BLaER1 treated with 17β-estradiol and CSF1 and Interleukin-3, amounts not matched to agents 10 nM and 100 nM (cell line): ENCODE data around the gene PELO.

Experiments
- H3K27ac ChIP-seq, 11 experiments: shearing (Covaris generic); formaldehyde crosslinking; 2 replicates each; pipeline ENCODE4 v1.8.1; 2022
- H3K27me3 ChIP-seq, 11 experiments: shearing (Covaris generic); formaldehyde crosslinking; 2 replicates each; pipeline ENCODE4 v1.8.1; 2022
- H3K36me3 ChIP-seq, 11 experiments: shearing (Covaris generic); formaldehyde crosslinking; 2 replicates each; pipeline ENCODE4 v1.8.1; 2022
- H3K4me1 ChIP-seq, 10 experiments: shearing (Covaris generic); formaldehyde crosslinking; 2 replicates each; pipeline ENCODE4 v1.8.1; 2022
- H3K4me2 ChIP-seq, 11 experiments: shearing (Covaris generic); formaldehyde crosslinking; 2 replicates each; pipeline ENCODE4 v1.8.1; 2022
- H3K4me3 ChIP-seq, 10 experiments: shearing (Covaris generic); formaldehyde crosslinking; 2 replicates each; pipeline ENCODE4 v1.8.1; 2022
- H3K9ac ChIP-seq, 11 experiments: shearing (Covaris generic); formaldehyde crosslinking; 2 replicates each; pipeline ENCODE4 v1.8.1; 2022
- H3K9me3 ChIP-seq, 11 experiments: shearing (Covaris generic); formaldehyde crosslinking; replicated peaks in 1 of 11; 2 replicates each; pipeline ENCODE4 v1.8.1; 2022
- H4K20me1 ChIP-seq, 11 experiments: shearing (Covaris generic); formaldehyde crosslinking; 2 replicates each; pipeline ENCODE4 v1.8.1; 2022
- Cebpa-rat ChIP-seq, 11 experiments: shearing (Covaris generic); IDR thresholded peaks; 2 replicates each; pipeline ENCODE4 v1.8.1; 2022

The PELO gene

GRCh38 chr5:52767766-52768480, 19.8 kb upstream of the PELO start:
- H3K4me1 ChIP-seq, result peaks cover 0 to 21% (median 0%) of the 10 kb centered on the region in 10 experiments; a peak in 6 of 20 replicates
- no peak overlapping the region for H3K9ac ChIP-seq
- no peaks in the 10 kb centered on the region for H3K36me3 ChIP-seq
- H3K9me3 ChIP-seq, result no peaks in the 10 kb centered on the region
- no peak for TF ChIP-seq Cebpa-rat (IDR thresholded peaks at IDR 0.05)
- peak overlapping the region in 3 of 11 experiments; percentile 10 to 61 (median 53); a peak in 4 of 22 replicates for H3K4me2 ChIP-seq
- H4K20me1 ChIP-seq, result no peaks in the 10 kb centered on the region
- H3K27me3 ChIP-seq, result no peaks in the 10 kb centered on the region
- no peak overlapping the region for H3K27ac ChIP-seq
- H3K4me3 ChIP-seq, result no peak overlapping the region

GRCh38 chr5:52769061-52769460, 18.7 kb upstream of the PELO start:
- Histone ChIP-seq H3K36me3 (no peaks in the 10 kb centered on the region), H3K9ac (no peak overlapping the region), H3K27ac (no peak overlapping the region), H3K9me3 (no peaks in the 10 kb centered on the region), H4K20me1 (no peaks in the 10 kb centered on the region), H3K4me1 (peaks cover 0 to 21% (median 0%) of the 10 kb centered on the region in 10 experiments; a peak in 6 of 20 replicates), H3K4me2 (no peak overlapping the region), H3K4me3 (no peak overlapping the region), H3K27me3 (no peaks in the 10 kb centered on the region)
- TF ChIP-seq Cebpa-rat (IDR thresholded peaks at IDR 0.05), result no peak

- Histone ChIP-seq H3K4me2 (no peak overlapping the region), H3K4me3 (no peak overlapping the region), H3K36me3 (no peaks in the 10 kb centered on the region), H3K27me3 (no peaks in the 10 kb centered on the region), H4K20me1 (no peaks in the 10 kb centered on the region), H3K9me3 (no peaks in the 10 kb centered on the region), H3K27ac (no peak overlapping the region), H3K4me1 (peaks cover 0 to 21% (median 0%) of the 10 kb centered on the region in 10 experiments; a peak in 6 of 20 replicates), H3K9ac (no peak overlapping the region)
- no peak for TF ChIP-seq Cebpa-rat (IDR thresholded peaks at IDR 0.05)
Measured at GRCh38 chr5:52770287-52770939, 17.3 kb upstream of the PELO start.

- Histone ChIP-seq H3K27me3 (no peaks in the 10 kb centered on the region), H3K27ac (no peak overlapping the region), H3K9ac (no peak overlapping the region), H3K4me3 (no peak overlapping the region), H4K20me1 (no peaks in the 10 kb centered on the region), H3K36me3 (no peaks in the 10 kb centered on the region), H3K9me3 (no peaks in the 10 kb centered on the region), H3K4me1 (peaks cover 9 to 31% (median 9%) of the 10 kb centered on the region in 10 experiments), H3K4me2 (no peak overlapping the region)
- TF ChIP-seq Cebpa-rat (IDR thresholded peaks at IDR 0.05), result no peak
Measured at GRCh38 chr5:52771343-52772039, 16.2 kb upstream of the PELO start.

DNA sequence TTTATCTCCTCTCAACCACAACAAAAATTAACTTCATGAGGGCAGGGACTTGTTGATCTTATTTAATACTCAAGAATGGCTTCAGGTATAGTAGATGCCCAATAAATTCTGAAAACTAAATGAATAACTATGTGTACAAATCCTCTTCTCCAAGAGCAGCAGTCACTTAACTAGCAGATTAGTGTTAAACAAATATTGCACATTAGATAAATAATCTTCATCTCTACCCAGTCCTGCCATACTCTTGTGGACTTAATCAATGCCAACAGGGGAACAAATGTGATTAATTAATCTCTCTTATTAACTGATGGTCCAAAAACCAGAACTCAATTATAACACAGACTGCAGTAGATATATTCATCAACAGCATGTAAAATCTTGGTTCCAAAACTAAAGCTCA, 15.0 kb upstream of the PELO start:
- Histone ChIP-seq H3K4me1 (peaks cover 9 to 22% (median 18%) of the 10 kb centered on the region in 10 experiments), H3K27ac (no peak overlapping the region), H3K9me3 (no peaks in the 10 kb centered on the region), H3K4me2 (no peak overlapping the region), H3K36me3 (no peaks in the 10 kb centered on the region), H3K4me3 (no peak overlapping the region), H3K9ac (no peak overlapping the region), H4K20me1 (no peaks in the 10 kb centered on the region), H3K27me3 (no peaks in the 10 kb centered on the region)
- no peak for TF ChIP-seq Cebpa-rat (IDR thresholded peaks at IDR 0.05)

GRCh38 chr5:52773342-52773741, 14.4 kb upstream of the PELO start:
- Histone ChIP-seq H3K36me3 (no peaks in the 10 kb centered on the region), H3K4me3 (no peak overlapping the region), H3K9ac (no peak overlapping the region), H3K27me3 (no peaks in the 10 kb centered on the region), H3K9me3 (no peaks in the 10 kb centered on the region), H3K27ac (no peak overlapping the region), H3K4me1 (peaks cover 9 to 19% (median 14%) of the 10 kb centered on the region in 10 experiments), H4K20me1 (no peaks in the 10 kb centered on the region), H3K4me2 (no peak overlapping the region)
- TF ChIP-seq Cebpa-rat (IDR thresholded peaks at IDR 0.05), result no peak

GRCh38 chr5:52774005-52774410, 13.7 kb upstream of the PELO start:
- H3K27ac ChIP-seq, result no peak overlapping the region
- no peaks in the 10 kb centered on the region for H3K9me3 ChIP-seq
- no peaks in the 10 kb centered on the region for H3K36me3 ChIP-seq
- no peaks in the 10 kb centered on the region for H4K20me1 ChIP-seq
- no peaks in the 10 kb centered on the region for H3K27me3 ChIP-seq
- no peak overlapping the region for H3K4me3 ChIP-seq
- H3K4me2 ChIP-seq, result no peak overlapping the region
- peaks cover 9 to 19% (median 13%) of the 10 kb centered on the region in 10 experiments for H3K4me1 ChIP-seq
- no peak overlapping the region for H3K9ac ChIP-seq
- TF ChIP-seq Cebpa-rat (IDR thresholded peaks at IDR 0.05), result no peak

GRCh38 chr5:52776116-52776515, 11.6 kb upstream of the PELO start:
- no peaks in the 10 kb centered on the region for H3K36me3 ChIP-seq
- H3K9me3 ChIP-seq, result no peaks in the 10 kb centered on the region
- TF ChIP-seq Cebpa-rat (IDR thresholded peaks at IDR 0.05), result no peak
- H3K27ac ChIP-seq, result no peak overlapping the region
- H4K20me1 ChIP-seq, result no peaks in the 10 kb centered on the region
- no peaks in the 10 kb centered on the region for H3K27me3 ChIP-seq
- H3K4me3 ChIP-seq, result no peak overlapping the region
- H3K9ac ChIP-seq, result no peak overlapping the region
- peak overlapping the region; percentile 31 to 66 (median 52) for H3K4me2 ChIP-seq
- H3K4me1 ChIP-seq, result peaks cover 9 to 19% (median 13%) of the 10 kb centered on the region in 10 experiments

GRCh38 chr5:52777186-52777585, 10.5 kb upstream of the PELO start:
- H4K20me1 ChIP-seq, result no peaks in the 10 kb centered on the region
- no peak overlapping the region for H3K4me3 ChIP-seq
- H3K27me3 ChIP-seq, result no peaks in the 10 kb centered on the region
- no peaks in the 10 kb centered on the region for H3K9me3 ChIP-seq
- H3K27ac ChIP-seq, result no peak overlapping the region
- H3K36me3 ChIP-seq, result no peaks in the 10 kb centered on the region
- TF ChIP-seq Cebpa-rat (IDR thresholded peaks at IDR 0.05), result no peak
- H3K4me2 ChIP-seq, result peak overlapping the region in 3 of 11 experiments; percentile 38 to 60 (median 46); a peak in 4 of 22 replicates
- H3K9ac ChIP-seq, result no peak overlapping the region
- H3K4me1 ChIP-seq, result peaks cover 9 to 19% (median 13%) of the 10 kb centered on the region in 10 experiments
